GM12878 (cell line): ENCODE results near the gene PNPLA5. TPM values are rescaled to one million over a fixed set of nuclear protein-coding genes. Genes with fewer than 3 reads are reported as not detected.

Experiments
- ATAC-seq: fragments of 200-7000 bp; cut with Tn5 transposase; 3 replicates; pipeline ENCODE4 v1.9.1; 2020; ENCODE audit warnings: mild to moderate bottlenecking, moderate library complexity
- BruUV-seq: library from RNA; stranded (reverse); fragments of 400-500 nt; replicated peaks from 2 replicates; lab custom pipeline; 2021; lab: Mats Ljungman, UMichigan
- CTCF ChIA-PET: fragments of 300-600 bp; sonication (Branson Sonifier 250); formaldehyde crosslinking; extraction: SDS; loops from one replicate; lab custom pipeline; 2021; ENCODE audit warnings: inconsistent platforms; lab: Yijun Ruan, JAX
- POLR2A ChIA-PET: fragments of 350-600 bp; formaldehyde crosslinking; extraction: SDS; loops from one replicate; lab custom pipeline; 2021; ENCODE audit warnings: inconsistent platforms; lab: Charles Lee
- RAD21 ChIA-PET: fragments of 300-600 bp; sonication (Branson Sonifier 250); formaldehyde crosslinking; loops from one replicate; lab custom pipeline; 2023; ENCODE audit warnings: antibody characterized with exemption; ENCODE audit not compliant: unreplicated experiment; lab: Charles Lee
- SMC1A ChIA-PET: fragments of 300-600 bp; sonication (Branson Sonifier 250); formaldehyde crosslinking; loops from one replicate; lab custom pipeline; 2023; ENCODE audit not compliant: unreplicated experiment, uncharacterized antibody; lab: Charles Lee
- DNase-seq: peaks from one replicate; pipeline ENCODE4 v3.0.0-alpha.2; 2011; ENCODE audit warnings: low read depth, low spot score
- FAIRE-seq: peaks from 3 replicates; lab custom pipeline; 2011; peaks lifted over from hg19 to GRCh38; lab: Jason Lieb, UNC
- H2AFZ ChIP-seq: 2 replicates; pipeline ENCODE4 v1.6.0; 2011; ENCODE audit warnings: low read depth, low read length, control low read depth; ENCODE audit not compliant: control insufficient read depth
- H3K27ac ChIP-seq: 2 replicates; pipeline ENCODE4 v1.5.1; 2011; ENCODE audit warnings: control low read depth; ENCODE audit not compliant: control insufficient read depth, insufficient read depth
- H3K27me3 ChIP-seq, 2 experiments: replicated peaks in 1 of 2; 2 replicates each; pipeline versions ENCODE4 v1.6.0 to v1.6.1; 2011; ENCODE audit warnings: low read length in 1 of 2; ENCODE audit not compliant: control insufficient read depth in 2 of 2, insufficient read depth in 2 of 2
- H3K36me3 ChIP-seq, 2 experiments: 2 replicates each; pipeline ENCODE4 v1.5.1; 2011; ENCODE audit warnings: low read length in 1 of 2; ENCODE audit not compliant: control insufficient read depth in 2 of 2, insufficient read depth in 2 of 2
- H3K4me1 ChIP-seq: 2 replicates; pipeline ENCODE4 v1.6.1; 2011; ENCODE audit warnings: mild to moderate bottlenecking, low read length, moderate library complexity, mixed read lengths; ENCODE audit not compliant: control insufficient read depth, insufficient read depth
- H3K4me2 ChIP-seq: 2 replicates; pipeline ENCODE4 v1.6.0; 2011; ENCODE audit warnings: control low read depth; ENCODE audit not compliant: control insufficient read depth, insufficient read depth
- H3K4me3 ChIP-seq: fragments of 200-600 bp; sonication (generic); 2 replicates; pipeline ENCODE4 v1.5.1; 2016
- H3K79me2 ChIP-seq: 2 replicates; pipeline ENCODE4 v1.6.0; 2011; ENCODE audit warnings: low read length; ENCODE audit not compliant: control insufficient read depth, insufficient read depth
- H3K9ac ChIP-seq: 2 replicates; pipeline ENCODE4 v1.8.0; 2011; ENCODE audit warnings: low read length, control low read depth, mixed read lengths; ENCODE audit not compliant: control insufficient read depth, insufficient read depth
- H3K9me3 ChIP-seq: replicated peaks from 3 replicates; pipeline ENCODE4 v1.5.1; 2011; ENCODE audit warnings: mild to moderate bottlenecking, low read length; ENCODE audit not compliant: control insufficient read depth, insufficient read depth
- H4K20me1 ChIP-seq: 2 replicates; pipeline ENCODE4 v1.6.0; 2011; ENCODE audit not compliant: control insufficient read depth, insufficient read depth
- ATF7 ChIP-seq: fragments of 450-650 bp; IDR thresholded peaks from 2 replicates; pipeline ENCODE4 v1.6.1; 2016; ENCODE audit warnings: low read depth, mild to moderate bottlenecking
- BCL11A ChIP-seq: IDR thresholded peaks from 2 replicates; pipeline ENCODE4 v1.6.1; 2011; ENCODE audit warnings: low read depth, low read length
- BRCA1 ChIP-seq: IDR thresholded peaks from 2 replicates; pipeline ENCODE4 v1.6.1; 2011; ENCODE audit warnings: low read depth, low read length, improper control_type of control experiment
- EZH2 ChIP-seq: IDR thresholded peaks from 2 replicates; pipeline ENCODE4 v1.6.1; 2012; ENCODE audit warnings: low read depth, mild to moderate bottlenecking, control low read depth, inconsistent platforms, low read length, borderline replicate concordance; ENCODE audit not compliant: control insufficient read depth
- FOXM1 ChIP-seq: IDR thresholded peaks from 2 replicates; pipeline ENCODE4 v1.6.1; 2012; ENCODE audit warnings: low read depth, mild to moderate bottlenecking, inconsistent platforms, low read length, moderate library complexity
- GABPA ChIP-seq: IDR thresholded peaks from 2 replicates; pipeline ENCODE4 v1.6.1; 2014; ENCODE audit warnings: antibody characterized with exemption, low read depth, mild to moderate bottlenecking, inconsistent platforms
- GATAD2B ChIP-seq: fragments of 450-650 bp; conservative IDR thresholded peaks from 2 replicates; pipeline ENCODE4 v1.6.1; 2017; ENCODE audit warnings: low read depth, mild to moderate bottlenecking, moderate library complexity
- HDGF ChIP-seq: fragments of 450-650 bp; IDR thresholded peaks from 2 replicates; pipeline ENCODE4 v1.6.1; 2016; ENCODE audit warnings: antibody characterized with exemption
- IKZF1 ChIP-seq: fragments of 450-650 bp; conservative IDR thresholded peaks from 2 replicates; pipeline ENCODE4 v1.6.1; 2017; ENCODE audit warnings: antibody characterized with exemption, mild to moderate bottlenecking
- POLR2A ChIP-seq: IDR thresholded peaks from 2 replicates; pipeline ENCODE4 v1.6.1; 2011; ENCODE audit warnings: low read depth, mild to moderate bottlenecking, low read length
- RBBP5 ChIP-seq: fragments of 200-600 bp; sonication (generic); conservative IDR thresholded peaks from 2 replicates; pipeline ENCODE4 v1.6.1; 2016
- RFX5 ChIP-seq: IDR thresholded peaks from 2 replicates; pipeline ENCODE4 v1.6.1; 2011; ENCODE audit warnings: low read depth, low read length, improper control_type of control experiment
- SREBF2 ChIP-seq: IDR thresholded peaks from 2 replicates; pipeline ENCODE4 v1.6.1; 2012; ENCODE audit warnings: mild to moderate bottlenecking, low read length
- STAT3 ChIP-seq: IDR thresholded peaks from 2 replicates; pipeline ENCODE4 v1.6.1; 2011; ENCODE audit warnings: low read depth, low read length, improper control_type of control experiment
- ZNF274 ChIP-seq: IDR thresholded peaks from one replicate; pipeline ENCODE4 v1.8.0; 2011; ENCODE audit not compliant: insufficient read length, insufficient read depth
- WGBS: methylation state at CpG from one replicate; pipeline ENCODE4 v1.1.6; 2016; ENCODE audit warnings: low lambda C conversion rate; ENCODE audit not compliant: insufficient replicate concordance, insufficient coverage; ENCODE audit errors: missing lambda C conversion rate; 5-methylcytosine and 5-hydroxymethylcytosine counted together
- in situ Hi-C: fragments of 300-500 bp; cut with MboI; formaldehyde crosslinking; loops from 9 replicates; pipeline ENCODE4 v1.14.3; 2018; ENCODE audit warnings: mixed read lengths
- intact Hi-C: fragments of 100-400 bp; cut with micrococcal nuclease; formaldehyde crosslinking; loops from one replicate; pipeline ENCODE4 v1.14.2; 2022; ENCODE audit not compliant: unreplicated experiment
- polyA plus RNA-seq, 11 experiments: library from polyadenylated mRNA; depleted of rRNA in 4 of 11; unstranded in 6 of 11; stranded (reverse) in 5 of 11; fragments of >200 nt; fragmentation: Nextera tagmentation in 4 of 11; fragmentation: Illumina TruSeq in 1 of 11; extraction: Ambion mirVana in 4 of 11; extraction: Trizol in 1 of 11; gene quantifications; 1 replicate in 1 of 11; 2 replicates in 10 of 11; pipeline versions ENCODE4 v1.2.1 to v1.2.3, GENCODE V29; 2011 to 2016; ENCODE audit warnings: inconsistent platforms in 2 of 11, missing spikeins in 2 of 11, low read depth in 1 of 11
- total RNA-seq, 4 experiments: library from RNA; depleted of rRNA in 3 of 4; stranded (reverse); fragments of >200 nt in 3 of 4; fragmentation: Illumina TruSeq in 1 of 4; extraction: Trizol in 1 of 4; gene quantifications; 2 replicates each; pipeline versions ENCODE4 v1.2.1 to v1.2.3, GENCODE V29; 2013 to 2021
- TF ChIP-seq, protein P1 (sequence below): IDR thresholded peaks from 2 replicates; pipeline ENCODE4 v1.6.1; 2012; ENCODE audit warnings: mild to moderate bottlenecking, low read depth, low read length
- TF ChIP-seq, protein P2 (sequence below): IDR thresholded peaks from 2 replicates; pipeline ENCODE4 v1.6.1; 2012; ENCODE audit warnings: low read depth, low read length, improper control_type of control experiment
- TF ChIP-seq, protein P3 (sequence below): fragments of 450-650 bp; IDR thresholded peaks from 2 replicates; pipeline ENCODE4 v1.6.1; 2016; ENCODE audit warnings: mild to moderate bottlenecking
- TF ChIP-seq, protein P4 (sequence below): fragments of 450-650 bp; IDR thresholded peaks from 2 replicates; pipeline ENCODE4 v1.6.1; 2017; ENCODE audit warnings: low read depth, mild to moderate bottlenecking, moderate library complexity
- TF ChIP-seq, protein P5 (sequence below): IDR thresholded peaks from 2 replicates; pipeline ENCODE4 v1.6.1; 2012; ENCODE audit warnings: low read depth, low read length, improper control_type of control experiment

Gene PNPLA5
- total and polyA plus RNA-seq, 10 of the 15 experiments (the other 5 are each of a cell fraction or from before 2014, with no cell fraction given): not detected

DNA sequence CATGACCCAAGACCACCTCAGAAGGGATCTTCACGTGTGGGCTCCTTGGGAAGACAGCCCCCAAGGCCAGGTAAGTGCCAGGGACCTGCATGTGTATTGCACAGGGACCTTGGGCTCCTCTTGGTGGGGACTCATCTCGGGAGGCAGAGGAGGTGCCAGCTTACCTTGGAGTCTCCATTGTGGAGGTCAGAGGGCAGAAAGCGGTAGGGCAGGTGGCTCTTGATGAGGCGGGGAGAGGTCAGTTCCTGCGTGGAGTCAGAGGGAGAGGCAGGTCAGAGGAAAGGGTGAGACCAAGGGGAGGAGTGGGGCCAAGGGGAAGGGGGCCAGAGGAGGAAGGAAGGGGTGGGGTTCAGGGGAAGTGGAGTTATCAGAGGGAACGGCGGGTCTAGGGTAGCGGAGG is 52.0 kb downstream of the PNPLA5 start:
- no peaks in the 10 kb centered on the region for H4K20me1 ChIP-seq
- no peak overlapping the region for H3K4me3 ChIP-seq
- H3K4me1 ChIP-seq: no peaks in the 10 kb centered on the region
- H3K9me3 ChIP-seq: no peaks in the 10 kb centered on the region
- FAIRE-seq (no peak), DNase-seq (no peak), ATAC-seq (no peak)
- H3K36me3 ChIP-seq: no peaks in the 10 kb centered on the region
- ChIA-PET SMC1A (no interaction called here), POLR2A (no interaction called here), RAD21 (no interaction called here), CTCF (no interaction called here)
- peaks cover 3% of the 10 kb centered on the region in 2 experiments; a peak in 3 of 4 replicates for H3K27me3 ChIP-seq
- WGBS: 8% methylated on average over 5 of the region's 8 CpGs
- no peak overlapping the region for H3K4me2 ChIP-seq
- intact Hi-C loops (no loop called here), in situ Hi-C loops (no loop called here)
- H2AFZ ChIP-seq: no peak overlapping the region
- TF ChIP-seq RBBP5 (no peak), BRCA1 (no peak), HDGF (no peak), BCL11A (no peak), FOXM1 (no peak), RFX5 (no peak), ATF7 (no peak), GATAD2B (no peak), GABPA (no peak), POLR2A (no peak), STAT3 (no peak), SREBF2 (no peak), EZH2 (no peak), ZNF274 (no peak), IKZF1 (no peak)
- TF ChIP-seq, protein P1, sequence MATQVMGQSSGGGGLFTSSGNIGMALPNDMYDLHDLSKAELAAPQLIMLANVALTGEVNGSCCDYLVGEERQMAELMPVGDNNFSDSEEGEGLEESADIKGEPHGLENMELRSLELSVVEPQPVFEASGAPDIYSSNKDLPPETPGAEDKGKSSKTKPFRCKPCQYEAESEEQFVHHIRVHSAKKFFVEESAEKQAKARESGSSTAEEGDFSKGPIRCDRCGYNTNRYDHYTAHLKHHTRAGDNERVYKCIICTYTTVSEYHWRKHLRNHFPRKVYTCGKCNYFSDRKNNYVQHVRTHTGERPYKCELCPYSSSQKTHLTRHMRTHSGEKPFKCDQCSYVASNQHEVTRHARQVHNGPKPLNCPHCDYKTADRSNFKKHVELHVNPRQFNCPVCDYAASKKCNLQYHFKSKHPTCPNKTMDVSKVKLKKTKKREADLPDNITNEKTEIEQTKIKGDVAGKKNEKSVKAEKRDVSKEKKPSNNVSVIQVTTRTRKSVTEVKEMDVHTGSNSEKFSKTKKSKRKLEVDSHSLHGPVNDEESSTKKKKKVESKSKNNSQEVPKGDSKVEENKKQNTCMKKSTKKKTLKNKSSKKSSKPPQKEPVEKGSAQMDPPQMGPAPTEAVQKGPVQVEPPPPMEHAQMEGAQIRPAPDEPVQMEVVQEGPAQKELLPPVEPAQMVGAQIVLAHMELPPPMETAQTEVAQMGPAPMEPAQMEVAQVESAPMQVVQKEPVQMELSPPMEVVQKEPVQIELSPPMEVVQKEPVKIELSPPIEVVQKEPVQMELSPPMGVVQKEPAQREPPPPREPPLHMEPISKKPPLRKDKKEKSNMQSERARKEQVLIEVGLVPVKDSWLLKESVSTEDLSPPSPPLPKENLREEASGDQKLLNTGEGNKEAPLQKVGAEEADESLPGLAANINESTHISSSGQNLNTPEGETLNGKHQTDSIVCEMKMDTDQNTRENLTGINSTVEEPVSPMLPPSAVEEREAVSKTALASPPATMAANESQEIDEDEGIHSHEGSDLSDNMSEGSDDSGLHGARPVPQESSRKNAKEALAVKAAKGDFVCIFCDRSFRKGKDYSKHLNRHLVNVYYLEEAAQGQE: no peak
- TF ChIP-seq, protein P2, sequence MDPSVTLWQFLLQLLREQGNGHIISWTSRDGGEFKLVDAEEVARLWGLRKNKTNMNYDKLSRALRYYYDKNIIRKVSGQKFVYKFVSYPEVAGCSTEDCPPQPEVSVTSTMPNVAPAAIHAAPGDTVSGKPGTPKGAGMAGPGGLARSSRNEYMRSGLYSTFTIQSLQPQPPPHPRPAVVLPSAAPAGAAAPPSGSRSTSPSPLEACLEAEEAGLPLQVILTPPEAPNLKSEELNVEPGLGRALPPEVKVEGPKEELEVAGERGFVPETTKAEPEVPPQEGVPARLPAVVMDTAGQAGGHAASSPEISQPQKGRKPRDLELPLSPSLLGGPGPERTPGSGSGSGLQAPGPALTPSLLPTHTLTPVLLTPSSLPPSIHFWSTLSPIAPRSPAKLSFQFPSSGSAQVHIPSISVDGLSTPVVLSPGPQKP: no peak
- TF ChIP-seq, protein P3, sequence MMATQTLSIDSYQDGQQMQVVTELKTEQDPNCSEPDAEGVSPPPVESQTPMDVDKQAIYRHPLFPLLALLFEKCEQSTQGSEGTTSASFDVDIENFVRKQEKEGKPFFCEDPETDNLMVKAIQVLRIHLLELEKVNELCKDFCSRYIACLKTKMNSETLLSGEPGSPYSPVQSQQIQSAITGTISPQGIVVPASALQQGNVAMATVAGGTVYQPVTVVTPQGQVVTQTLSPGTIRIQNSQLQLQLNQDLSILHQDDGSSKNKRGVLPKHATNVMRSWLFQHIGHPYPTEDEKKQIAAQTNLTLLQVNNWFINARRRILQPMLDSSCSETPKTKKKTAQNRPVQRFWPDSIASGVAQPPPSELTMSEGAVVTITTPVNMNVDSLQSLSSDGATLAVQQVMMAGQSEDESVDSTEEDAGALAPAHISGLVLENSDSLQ: no peak
- TF ChIP-seq, protein P4, sequence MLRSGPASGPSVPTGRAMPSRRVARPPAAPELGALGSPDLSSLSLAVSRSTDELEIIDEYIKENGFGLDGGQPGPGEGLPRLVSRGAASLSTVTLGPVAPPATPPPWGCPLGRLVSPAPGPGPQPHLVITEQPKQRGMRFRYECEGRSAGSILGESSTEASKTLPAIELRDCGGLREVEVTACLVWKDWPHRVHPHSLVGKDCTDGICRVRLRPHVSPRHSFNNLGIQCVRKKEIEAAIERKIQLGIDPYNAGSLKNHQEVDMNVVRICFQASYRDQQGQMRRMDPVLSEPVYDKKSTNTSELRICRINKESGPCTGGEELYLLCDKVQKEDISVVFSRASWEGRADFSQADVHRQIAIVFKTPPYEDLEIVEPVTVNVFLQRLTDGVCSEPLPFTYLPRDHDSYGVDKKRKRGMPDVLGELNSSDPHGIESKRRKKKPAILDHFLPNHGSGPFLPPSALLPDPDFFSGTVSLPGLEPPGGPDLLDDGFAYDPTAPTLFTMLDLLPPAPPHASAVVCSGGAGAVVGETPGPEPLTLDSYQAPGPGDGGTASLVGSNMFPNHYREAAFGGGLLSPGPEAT: no peak
- TF ChIP-seq, protein P5, sequence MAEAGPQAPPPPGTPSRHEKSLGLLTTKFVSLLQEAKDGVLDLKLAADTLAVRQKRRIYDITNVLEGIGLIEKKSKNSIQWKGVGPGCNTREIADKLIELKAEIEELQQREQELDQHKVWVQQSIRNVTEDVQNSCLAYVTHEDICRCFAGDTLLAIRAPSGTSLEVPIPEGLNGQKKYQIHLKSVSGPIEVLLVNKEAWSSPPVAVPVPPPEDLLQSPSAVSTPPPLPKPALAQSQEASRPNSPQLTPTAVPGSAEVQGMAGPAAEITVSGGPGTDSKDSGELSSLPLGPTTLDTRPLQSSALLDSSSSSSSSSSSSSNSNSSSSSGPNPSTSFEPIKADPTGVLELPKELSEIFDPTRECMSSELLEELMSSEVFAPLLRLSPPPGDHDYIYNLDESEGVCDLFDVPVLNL: no peak
- no peak overlapping the region for H3K9ac ChIP-seq
- BruUV-seq: no TSS peak
- H3K79me2 ChIP-seq: no peaks in the 10 kb centered on the region
- no peak overlapping the region for H3K27ac ChIP-seq
